Hepatocyte (in vitro differentiated cells): ENCODE results near the gene KIF4A. TPM values are rescaled to one million over a fixed set of nuclear protein-coding genes. Genes with fewer than 3 reads are reported as not detected.
"Not testable (repeated sequence)": the region's sequence is repeated elsewhere in the genome, so short reads cannot be mapped to it uniquely, and the experiment has no call there.

ENCODE experiments used
- DNase-seq: peaks from one replicate; pipeline ENCODE4 v3.0.0-alpha.2; 2016; ENCODE audit warnings: low spot score
- H2AFZ ChIP-seq: fragments of 200-600 bp; sonication (generic); 2 replicates; pipeline ENCODE4 v1.6.0; 2016; ENCODE audit warnings: antibody characterized with exemption, mild to moderate bottlenecking
- H3K27ac ChIP-seq: fragments of 200-600 bp; sonication (generic); 2 replicates; pipeline ENCODE4 v1.5.1; 2016; ENCODE audit warnings: mild to moderate bottlenecking
- H3K27me3 ChIP-seq: fragments of 200-600 bp; sonication (generic); 2 replicates; pipeline ENCODE4 v1.6.1; 2016
- H3K36me3 ChIP-seq: fragments of 200-600 bp; sonication (generic); replicated peaks from 2 replicates; pipeline ENCODE4 v1.5.1; 2016; ENCODE audit warnings: low read depth; ENCODE audit not compliant: insufficient read depth
- H3K4me1 ChIP-seq: fragments of 200-600 bp; sonication (generic); 2 replicates; pipeline ENCODE4 v1.5.1; 2016; ENCODE audit warnings: mild to moderate bottlenecking, moderate library complexity; ENCODE audit not compliant: insufficient read depth
- H3K4me2 ChIP-seq: fragments of 200-600 bp; sonication (generic); 2 replicates; pipeline ENCODE4 v1.6.0; 2016
- H3K4me3 ChIP-seq: fragments of 200-600 bp; sonication (generic); 2 replicates; pipeline ENCODE4 v1.5.1; 2016; ENCODE audit warnings: mild to moderate bottlenecking
- H3K79me2 ChIP-seq: fragments of 200-600 bp; sonication (generic); 2 replicates; pipeline ENCODE4 v1.6.0; 2017; ENCODE audit warnings: mild to moderate bottlenecking
- H3K9me2 ChIP-seq: fragments of 200-600 bp; sonication (generic); replicated peaks from 2 replicates; pipeline ENCODE4 v1.6.0; 2017; ENCODE audit warnings: mild to moderate bottlenecking; ENCODE audit not compliant: insufficient read depth
- H3K9me3 ChIP-seq: fragments of 200-600 bp; sonication (generic); 2 replicates; pipeline ENCODE4 v1.5.1; 2016; ENCODE audit warnings: low read depth, mild to moderate bottlenecking
- H4K20me1 ChIP-seq: fragments of 200-600 bp; sonication (generic); 2 replicates; pipeline ENCODE4 v1.6.0; 2016; ENCODE audit warnings: mild to moderate bottlenecking; ENCODE audit not compliant: insufficient read depth, poor library complexity, severe bottlenecking
- CTCF ChIP-seq: fragments of 200-600 bp; sonication (generic); IDR thresholded peaks from 2 replicates; pipeline ENCODE4 v1.5.1; 2016; ENCODE audit warnings: antibody characterized with exemption, mild to moderate bottlenecking; ENCODE audit not compliant: poor library complexity
- EZH2 ChIP-seq: fragments of 200-600 bp; sonication (generic); IDR thresholded peaks from 2 replicates; pipeline ENCODE4 v1.6.1; 2016; ENCODE audit warnings: antibody characterized with exemption, mild to moderate bottlenecking, borderline replicate concordance
- EZH2phosphoT487 ChIP-seq: fragments of 200-600 bp; sonication (generic); IDR thresholded peaks from one replicate; pipeline ENCODE4 v1.6.1; 2018; ENCODE audit warnings: antibody characterized with exemption, mild to moderate bottlenecking, low read depth, moderate library complexity; ENCODE audit not compliant: unreplicated experiment, severe bottlenecking
- WGBS: methylation state at CpG from one replicate; pipeline ENCODE4 v1.1.6; 2016; ENCODE audit warnings: low lambda C conversion rate; ENCODE audit errors: missing lambda C conversion rate; 5-methylcytosine and 5-hydroxymethylcytosine counted together
- polyA plus RNA-seq: library from polyadenylated mRNA; unstranded; fragments of >200 nt; fragmentation: Nextera tagmentation; extraction: Ambion mirVana; gene quantifications from 2 replicates; pipeline ENCODE4 v1.2.1, GENCODE V29; 2016
- total RNA-seq: library from RNA; depleted of rRNA; stranded (reverse); fragments of >200 nt; gene quantifications from 2 replicates; pipeline ENCODE4 v1.2.3, GENCODE V29; 2014

The KIF4A gene
- total and polyA plus RNA-seq, 2 experiments from 2014 or later, result 4.2 to 6.4 TPM

DNA sequence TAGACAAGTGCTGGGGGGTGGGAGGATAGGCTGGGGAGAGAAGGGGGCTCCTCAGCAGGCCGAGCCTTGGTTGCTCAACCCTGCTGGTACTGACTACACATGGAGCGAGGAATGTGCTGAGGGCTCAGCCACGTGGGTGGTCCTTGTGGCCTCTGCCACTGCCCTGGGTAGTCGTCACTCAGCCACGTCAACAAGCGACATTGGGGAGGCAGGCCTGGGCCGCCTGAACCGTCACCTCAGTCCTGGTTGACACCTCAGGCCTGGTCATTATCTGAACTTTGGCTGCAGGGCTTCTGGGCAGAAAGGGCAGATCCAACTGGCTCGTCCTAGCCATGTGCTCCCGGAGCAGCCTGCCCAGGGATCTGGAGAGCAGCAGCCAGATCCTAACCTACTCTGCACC lies 70.5 kb downstream of the KIF4A start:
- 74% methylated on average over 9 of the region's 10 CpGs for WGBS
- no peak overlapping the region for H2AFZ ChIP-seq
- H3K9me2 ChIP-seq, result no peaks in the 10 kb centered on the region
- H3K4me3 ChIP-seq, result no peak overlapping the region
- TF ChIP-seq EZH2phosphoT487, result no peak
- no peak for TF ChIP-seq EZH2
- TF ChIP-seq CTCF, result no peak
- H3K79me2 ChIP-seq, result no peaks in the 10 kb centered on the region
- no peak overlapping the region for H3K4me2 ChIP-seq
- no peaks in the 10 kb centered on the region for H4K20me1 ChIP-seq
- no peak overlapping the region for H3K27ac ChIP-seq
- DNase-seq, result no peak
- no peaks in the 10 kb centered on the region for H3K27me3 ChIP-seq
- H3K9me3 ChIP-seq, result no peaks in the 10 kb centered on the region
- H3K36me3 ChIP-seq, result no peaks in the 10 kb centered on the region
- no peaks in the 10 kb centered on the region for H3K4me1 ChIP-seq

GRCh38 chrX:70368731-70369130 lies 78.8 kb downstream of the KIF4A start:
- H3K27me3 ChIP-seq, DNase-seq, H4K20me1 ChIP-seq, H3K9me2 ChIP-seq, H3K4me3 ChIP-seq, H3K27ac ChIP-seq, H3K9me3 ChIP-seq, H3K36me3 ChIP-seq, H3K4me1 ChIP-seq, H3K79me2 ChIP-seq, H3K4me2 ChIP-seq, H2AFZ ChIP-seq: not testable (repeated sequence)
- 73% methylated on average over 7 of the region's 7 CpGs for WGBS

DNA sequence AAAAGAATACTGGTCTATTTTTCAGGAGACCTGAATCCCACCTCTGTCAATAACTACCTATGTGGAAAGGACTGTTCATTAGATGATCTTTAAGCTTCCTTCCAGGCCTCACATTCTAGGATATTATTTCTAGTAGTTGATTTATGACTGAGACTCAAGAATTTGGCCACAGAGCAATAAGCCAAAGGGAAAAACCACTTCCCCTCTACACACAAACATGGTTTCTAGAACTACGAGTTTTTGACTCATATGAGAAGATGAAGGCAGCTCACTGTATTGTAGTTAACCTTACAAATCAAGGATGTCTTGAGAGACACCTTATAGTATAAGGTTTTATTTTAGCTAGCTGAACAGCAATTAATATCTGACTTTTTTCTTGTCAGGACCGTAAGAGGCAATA lies 96.3 kb downstream of the KIF4A start:
- no peaks in the 10 kb centered on the region for H3K9me3 ChIP-seq
- H3K27ac ChIP-seq, result no peak overlapping the region
- H3K4me2 ChIP-seq, result no peak overlapping the region
- H3K79me2 ChIP-seq, result no peaks in the 10 kb centered on the region
- no peaks in the 10 kb centered on the region for H3K4me1 ChIP-seq
- no peak for TF ChIP-seq EZH2
- TF ChIP-seq EZH2phosphoT487, result no peak
- no peak for TF ChIP-seq CTCF
- H3K27me3 ChIP-seq, result no peaks in the 10 kb centered on the region
- H2AFZ ChIP-seq, result no peak overlapping the region
- DNase-seq, result no peak
- H3K9me2 ChIP-seq, result no peaks in the 10 kb centered on the region
- H4K20me1 ChIP-seq, result no peaks in the 10 kb centered on the region
- no peak overlapping the region for H3K4me3 ChIP-seq
- WGBS, result 79% methylated on average over 2 of the region's 2 CpGs
- H3K36me3 ChIP-seq, result no peaks in the 10 kb centered on the region

GRCh38 chrX:70398899-70399298 lies 109.0 kb downstream of the KIF4A start:
- H3K36me3 ChIP-seq, result no peaks in the 10 kb centered on the region
- no peaks in the 10 kb centered on the region for H3K27me3 ChIP-seq
- no peak overlapping the region for H2AFZ ChIP-seq
- no peaks in the 10 kb centered on the region for H3K4me1 ChIP-seq
- no peaks in the 10 kb centered on the region for H3K9me3 ChIP-seq
- 81% methylated on average over 4 of the region's 4 CpGs for WGBS
- H3K79me2 ChIP-seq, result no peaks in the 10 kb centered on the region
- no peak for DNase-seq
- no peaks in the 10 kb centered on the region for H3K9me2 ChIP-seq
- TF ChIP-seq EZH2 (no peak), EZH2phosphoT487 (no peak), CTCF (no peak)
- no peak overlapping the region for H3K4me2 ChIP-seq
- no peak overlapping the region for H3K4me3 ChIP-seq
- H4K20me1 ChIP-seq, result no peaks in the 10 kb centered on the region
- H3K27ac ChIP-seq, result no peak overlapping the region

DNA sequence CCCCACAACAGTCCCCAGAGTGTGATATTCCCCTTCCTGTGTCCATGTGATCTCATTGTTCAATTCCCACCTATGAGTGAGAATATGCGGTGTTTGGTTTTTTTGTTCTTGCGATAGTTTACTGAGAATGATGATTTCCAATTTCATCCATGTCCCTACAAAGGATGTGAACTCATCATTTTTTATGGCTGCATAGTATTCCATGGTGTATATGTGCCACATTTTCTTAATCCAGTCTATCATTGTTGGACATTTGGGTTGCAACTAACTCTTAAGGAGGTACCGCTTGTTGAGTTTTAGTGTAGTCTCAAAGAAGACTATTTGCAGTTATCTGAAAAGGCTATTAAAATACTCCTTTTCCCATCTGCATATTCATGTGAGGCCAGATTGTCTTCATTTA lies 110.3 kb downstream of the KIF4A start:
- H2AFZ ChIP-seq, H3K36me3 ChIP-seq, H3K27ac ChIP-seq, DNase-seq, H3K9me3 ChIP-seq, H3K9me2 ChIP-seq, H3K4me2 ChIP-seq, H3K4me1 ChIP-seq, H3K27me3 ChIP-seq, H4K20me1 ChIP-seq, H3K4me3 ChIP-seq, H3K79me2 ChIP-seq: not testable (repeated sequence)
- WGBS, result 100% methylated on average over 1 of the region's 3 CpGs
